ENCODE results near the gene NRXN2.

NRXN2 gene

DNA sequence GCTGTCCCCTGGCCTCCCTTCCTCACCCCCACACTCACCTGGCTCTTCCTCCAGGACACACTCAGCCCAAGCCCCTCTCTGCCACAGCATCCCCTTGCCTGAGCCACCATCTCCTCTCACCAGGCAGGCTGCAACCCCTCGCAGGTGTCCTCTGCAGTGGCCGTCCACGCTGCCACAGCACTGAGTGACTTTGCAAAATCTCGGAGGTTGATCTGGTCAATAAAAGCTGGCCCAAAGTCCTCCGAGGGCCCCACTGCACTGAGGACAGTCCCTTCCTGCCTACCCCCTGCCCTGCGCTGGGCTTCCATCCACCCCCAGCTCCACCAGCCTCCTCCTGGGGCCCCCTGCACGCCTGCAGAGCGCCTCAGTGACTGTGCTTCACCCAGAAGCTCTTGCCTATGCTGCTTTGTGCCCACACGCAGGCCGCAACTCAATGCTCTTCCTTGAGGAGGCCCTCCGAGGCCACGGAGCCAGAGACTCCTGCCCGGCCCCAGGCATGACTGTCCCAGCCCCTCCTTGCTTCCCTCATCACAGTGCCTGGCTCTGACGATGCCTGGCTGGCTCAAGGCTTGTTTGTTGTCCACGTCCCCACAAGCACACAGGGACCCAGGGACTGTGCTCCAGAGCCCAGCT lies 162.7 kb downstream of the NRXN2 start:
- DNase-seq: no peak

GRCh38 chr11:64559351-64560138 lies 163.5 kb downstream of the NRXN2 start:
- DNase-seq: no peak

GRCh38 chr11:64558869-64559268 lies 164.1 kb downstream of the NRXN2 start:
- DNase-seq: no peak

DNA sequence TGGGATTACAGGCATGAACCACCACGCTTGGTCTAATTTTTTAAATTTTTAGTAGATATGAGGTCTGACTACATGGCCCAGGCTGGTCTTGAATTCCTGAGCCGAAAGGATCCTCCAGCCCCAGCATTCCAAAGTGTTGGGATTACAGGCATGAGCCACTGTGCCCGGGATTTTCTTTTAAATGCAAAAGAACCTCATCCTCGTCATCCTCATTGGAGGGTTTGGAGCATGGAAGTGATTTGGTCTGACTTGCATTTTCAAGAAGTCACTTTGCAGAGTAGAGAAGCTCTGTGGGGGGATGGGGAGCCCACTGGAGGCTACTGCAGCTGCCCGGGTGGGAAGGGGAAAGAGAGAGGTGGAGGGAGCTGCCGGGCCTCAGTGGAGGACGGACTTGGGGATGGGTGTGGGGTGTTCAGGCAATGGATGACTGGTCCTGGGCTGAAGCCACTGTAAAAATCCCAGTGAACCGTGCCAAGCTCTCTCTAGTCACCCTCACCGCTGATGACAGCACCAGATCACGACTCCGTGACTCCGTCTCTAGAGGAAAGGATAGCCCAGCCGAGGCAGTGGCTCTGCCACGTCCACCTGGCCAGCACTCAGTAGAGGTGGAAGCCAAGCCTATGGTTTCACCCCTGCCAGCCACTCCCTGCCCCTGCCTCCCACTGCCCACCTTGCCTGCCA lies 164.8 kb downstream of the NRXN2 start:
- no peak for DNase-seq

DNA sequence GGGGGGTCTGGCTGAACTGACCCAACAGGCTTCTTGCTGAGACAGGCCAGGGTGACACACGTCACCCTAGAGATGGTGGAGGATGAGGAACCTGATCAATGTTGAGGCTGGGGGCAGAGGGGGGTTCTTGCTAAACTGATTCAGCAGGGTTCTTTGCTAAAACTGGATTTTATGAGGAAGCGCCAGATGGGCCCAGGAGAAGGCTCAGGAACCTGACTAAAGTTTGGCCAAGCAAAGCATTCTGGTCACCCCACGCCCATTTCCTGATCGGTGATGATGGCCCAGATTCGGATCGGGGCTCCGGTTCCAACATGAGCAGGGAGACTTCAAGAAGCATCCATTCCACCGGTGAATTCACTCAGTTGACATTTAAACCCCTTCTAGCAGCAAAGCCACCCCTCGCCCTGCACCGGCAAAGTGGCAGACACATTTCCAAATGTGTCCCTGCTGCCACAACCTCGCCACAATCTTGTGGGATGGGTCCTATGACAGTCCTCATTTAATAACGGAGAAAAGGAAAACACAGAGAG lies 166.2 kb downstream of the NRXN2 start:
- no peak for DNase-seq

Data from EL (cell line).